Measurements from ENCODE around the gene ITGAL. TPM values are rescaled to one million over a fixed set of nuclear protein-coding genes. Genes with fewer than 3 reads are reported as not detected.

ITGAL gene
- total and polyA plus RNA-seq, 2 of the 13 experiments (the other 11 are each of a cell fraction or from before 2014, with no cell fraction given) = 0.86 to 1.2 TPM

GRCh38 chr16:30429418-30429677, 43.2 kb upstream of the ITGAL start:
- H4K20me1 ChIP-seq (ENCODE audit: insufficient read depth, low read length) = no peaks in the 10 kb centered on the region
- H3K4me3 ChIP-seq (replicated peaks in 1 of 3; ENCODE audit: insufficient read depth in 1 of 3, low read depth in 2 of 3, low read length in 3 of 3) = peak overlapping the region; percentile 62 to 84 (median 78)
- H3K27ac ChIP-seq (ENCODE audit: extremely low read length, insufficient read depth, low read length) = peak overlapping the region; percentile 6
- FAIRE-seq (no peak), ATAC-seq (peak; percentile 30), DNase-seq (ENCODE audit: low spot score) (no peak)
- H3K27me3 ChIP-seq (ENCODE audit: control insufficient read depth in 1 of 2, insufficient read depth in 2 of 2, low read length in 2 of 2) = no peaks in the 10 kb centered on the region
- peaks cover 15 to 23% of the 10 kb centered on the region in 2 experiments; a peak in 4 of 5 replicates for H3K36me3 ChIP-seq (replicated peaks in 1 of 2; ENCODE audit: control insufficient read depth in 1 of 2, insufficient read depth in 2 of 2, low read length in 2 of 2)
- H2AFZ ChIP-seq (ENCODE audit: low read length) = no peak overlapping the region
- H3K4me1 ChIP-seq (ENCODE audit: insufficient read depth, low read length) = peaks cover 51% of the 10 kb centered on the region
- peak overlapping the region; percentile 89 for H3K4me2 ChIP-seq (ENCODE audit: low read depth, low read length)
- H3K9me3 ChIP-seq (ENCODE audit: low read length) = no peaks in the 10 kb centered on the region
- in situ Hi-C loops (cut with HindIII; ENCODE audit: extremely low pct_ligation_motif_present, low pct_unique_long_range_greater_than_20kb) = no loop called here
- POLR2A ChIA-PET = interaction anchor here (0.5 to 2.3 kb wide), 41 partner anchors 8 to 289 kb away, joined by 3 to 50 read pairs (median 7); partner anchors contain the start of genes CD2BP2, FBRS, TBC1D10B and ZNF48
- CTCF ChIA-PET (ENCODE audit: low intra/inter-chr PET ratio, low total read pairs) = interaction anchor here (1.3 to 1.9 kb wide), 5 partner anchors 16 to 186 kb away, joined by 3 to 13 read pairs (median 4); partner anchors contain the start of genes SEPHS2 and ZNF48
- WGBS (ENCODE audit: low lambda C conversion rate) = 11% methylated on average over 11 of the region's 11 CpGs
- intact Hi-C loops (cut with micrococcal nuclease; ENCODE audit: unreplicated experiment) = no loop called here
- BruUV-seq (replicated peaks) = TSS peak; percentile 74
- peak overlapping the region; percentile 73 for H3K9ac ChIP-seq (ENCODE audit: insufficient read depth, low read depth, low read length)
- H3K79me2 ChIP-seq (ENCODE audit: insufficient read depth, low read length) = peaks cover 26% of the 10 kb centered on the region
- no peak for TF ChIP-seq ZNF430 (CRISPR knock-in tag; IDR thresholded peaks at IDR 0.05)
- no peak for TF ChIP-seq NFIB (CRISPR knock-in tag; IDR thresholded peaks at IDR 0.05; ENCODE audit: borderline replicate concordance)
- no peak for TF ChIP-seq NPAS2 (CRISPR knock-in tag; IDR thresholded peaks at IDR 0.05; ENCODE audit: borderline replicate concordance)
- TF ChIP-seq PRMT3 (CRISPR knock-in tag; IDR thresholded peaks at IDR 0.05; ENCODE audit: borderline replicate concordance, low read depth) = 0 out of 2 replicates have a peak, but pooled peaks have one; percentile 3
- no peak for TF ChIP-seq KDM5A (IDR thresholded peaks at IDR 0.05; ENCODE audit: borderline replicate concordance, low read length)
- no peak for TF ChIP-seq SKI (IDR thresholded peaks at IDR 0.05; ENCODE audit: partially characterized antibody)
- peak; percentile 44; the same call in 1 of the 2 replicates for TF ChIP-seq ZNF121 (CRISPR knock-in tag; IDR thresholded peaks at IDR 0.05)
- TF ChIP-seq HOXA9 (CRISPR knock-in tag; IDR thresholded peaks at IDR 0.05; ENCODE audit: borderline replicate concordance) = no peak
- no peak for TF ChIP-seq ZNF781 (CRISPR knock-in tag; IDR thresholded peaks at IDR 0.05; ENCODE audit: borderline replicate concordance, not compliant biosample characterization)
- 0 out of 2 replicates have a peak, but pooled peaks have one; percentile 25 for TF ChIP-seq ZNF512 (CRISPR knock-in tag; IDR thresholded peaks at IDR 0.05)
- 0 out of 2 replicates have a peak, but pooled peaks have one; percentile 5 for TF ChIP-seq ZBTB1 (CRISPR knock-in tag; IDR thresholded peaks at IDR 0.05; ENCODE audit: borderline replicate concordance)
- 0 out of 2 replicates have a peak, but pooled peaks have one; percentile 43 for TF ChIP-seq DMTF1 (CRISPR knock-in tag; IDR thresholded peaks at IDR 0.05)
- 0 out of 2 replicates have a peak, but pooled peaks have one; percentile 27 for TF ChIP-seq MTF2 (CRISPR knock-in tag; IDR thresholded peaks at IDR 0.05; ENCODE audit: borderline replicate concordance)
- no peak for TF ChIP-seq KMT2B (CRISPR knock-in tag; IDR thresholded peaks at IDR 0.05)
- TF ChIP-seq TARDBP (CRISPR knock-in tag; IDR thresholded peaks at IDR 0.05) = peak; percentile 7; the same call in 1 of the 2 replicates
- TF ChIP-seq ZSCAN30 (CRISPR knock-in tag; IDR thresholded peaks at IDR 0.05) = 0 out of 2 replicates have a peak, but pooled peaks have one; percentile 43
- no peak for TF ChIP-seq GTF3A (CRISPR knock-in tag; conservative IDR thresholded peaks at IDR 0.05)
- no peak for TF ChIP-seq ZNF382 (CRISPR knock-in tag; IDR thresholded peaks at IDR 0.05; ENCODE audit: borderline replicate concordance)
